ENCODE measurements around the gene GPATCH1.
"Not testable (repeated sequence)": the region's sequence is repeated elsewhere in the genome, so short reads cannot be mapped to it uniquely, and the experiment has no call there.

DNA sequence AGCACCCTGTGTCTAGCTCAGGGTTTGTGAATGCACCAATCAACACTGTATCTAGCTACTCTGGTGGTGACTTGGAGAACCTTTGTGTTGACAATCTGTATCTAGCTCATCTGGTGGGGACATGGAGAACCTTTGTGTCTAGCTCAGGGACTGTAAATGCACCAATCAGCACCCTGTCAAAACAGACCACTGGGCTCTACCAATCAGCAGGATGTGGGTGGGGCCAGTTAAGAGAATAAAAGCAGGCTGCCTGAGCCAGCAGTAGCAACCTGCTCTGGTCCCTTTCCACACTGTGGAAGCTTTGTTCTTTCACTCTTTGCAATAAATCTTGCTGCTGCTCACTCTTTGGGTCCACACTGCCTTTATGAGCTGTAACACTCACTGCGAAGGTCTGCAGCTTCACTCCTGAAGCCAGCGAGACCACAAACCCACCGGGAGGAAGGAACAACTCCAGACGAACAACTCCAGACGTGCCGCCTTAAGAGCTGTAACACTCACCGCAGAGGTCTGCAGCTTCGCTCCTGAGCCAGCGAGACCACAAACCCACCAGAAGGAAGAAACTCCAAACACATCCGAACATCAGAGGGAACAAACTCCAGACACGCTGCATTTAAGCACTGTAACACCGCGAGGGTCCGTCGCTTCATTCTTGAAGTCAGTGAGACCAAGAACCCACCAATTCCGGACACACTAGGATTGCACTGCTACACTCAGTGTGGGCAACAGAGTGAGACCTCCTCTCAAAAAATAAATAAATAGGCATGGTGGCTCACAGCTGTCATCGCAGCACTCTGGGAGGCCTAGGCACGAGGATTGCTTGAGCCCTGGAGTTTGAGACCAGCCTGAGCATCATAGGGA, 43.6 kb upstream of the GPATCH1 start:
- TF ChIP-seq CTCF (IDR thresholded peaks at IDR 0.05; ENCODE audit: borderline replicate concordance, extremely low read depth, low read length, poor library complexity, severe bottlenecking); EZH2 (IDR thresholded peaks at IDR 0.05; ENCODE audit: borderline replicate concordance, low read depth, low read length, severe bottlenecking): not testable (repeated sequence)
